ENCODE data around the gene P2RX6. TPM values are rescaled to one million over a fixed set of nuclear protein-coding genes. Genes with fewer than 3 reads are reported as not detected.
"Not testable (repeated sequence)": the region's sequence is repeated elsewhere in the genome, so short reads cannot be mapped to it uniquely, and the experiment has no call there.

P2RX6 gene
- total RNA-seq, 1 donor from 2014 or later: not detected

DNA sequence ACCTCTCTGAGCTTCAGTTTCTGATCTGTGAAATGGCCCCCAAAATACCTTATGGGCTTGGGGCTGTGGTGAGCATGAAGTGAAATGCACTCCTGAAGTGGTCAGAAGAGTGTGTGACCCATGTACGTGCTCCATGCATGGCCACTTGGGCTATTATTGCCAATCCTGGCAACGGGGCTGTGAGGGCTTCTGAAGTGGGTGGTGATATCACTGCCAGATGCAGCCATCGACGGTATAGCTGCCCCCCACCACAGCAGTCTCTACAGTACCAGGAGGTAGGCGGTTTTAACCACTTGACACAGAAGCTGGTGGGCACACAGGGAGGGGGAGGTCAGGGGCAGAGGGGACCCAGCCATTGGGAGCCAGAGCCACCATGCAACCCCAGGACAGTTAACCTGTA is 33.5 kb downstream of the P2RX6 start:
- H3K9me3 Mint-ChIP-seq; H3K27ac Mint-ChIP-seq; DNase-seq; H3K4me3 Mint-ChIP-seq; H3K36me3 Mint-ChIP-seq (ENCODE audit: low read depth); intact Hi-C loops (cut with micrococcal nuclease): not testable (repeated sequence)
- peaks cover 20% of the 10 kb centered on the region for H3K27me3 Mint-ChIP-seq
- peaks cover 24% of the 10 kb centered on the region for H3K4me1 Mint-ChIP-seq

DNA sequence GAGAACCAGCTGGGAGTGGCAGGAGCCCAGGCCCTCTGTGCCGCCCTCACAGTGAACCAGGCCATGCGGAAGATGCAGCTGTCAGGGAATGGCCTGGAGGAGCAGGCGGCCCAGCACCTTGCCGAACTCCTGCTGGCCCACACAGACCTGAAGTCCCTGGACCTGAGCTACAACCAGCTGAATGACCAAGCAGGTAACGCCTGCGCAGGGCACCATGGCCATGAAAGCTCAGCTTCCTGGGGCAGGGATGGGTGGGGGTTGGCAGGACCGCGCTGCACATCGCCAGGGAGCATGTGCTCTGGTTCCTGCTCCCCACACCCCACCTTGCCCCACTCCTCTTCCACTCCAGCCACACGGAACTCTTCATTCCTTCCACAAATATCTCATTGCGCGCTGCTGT is 34.0 kb downstream of the P2RX6 start:
- Mint-ChIP-seq H3K27me3 (peaks cover 19% of the 10 kb centered on the region), H3K4me1 (peaks cover 20% of the 10 kb centered on the region)
- H3K4me3 Mint-ChIP-seq; H3K36me3 Mint-ChIP-seq (ENCODE audit: low read depth); H3K9me3 Mint-ChIP-seq; DNase-seq; intact Hi-C loops (cut with micrococcal nuclease); H3K27ac Mint-ChIP-seq: not testable (repeated sequence)

DNA sequence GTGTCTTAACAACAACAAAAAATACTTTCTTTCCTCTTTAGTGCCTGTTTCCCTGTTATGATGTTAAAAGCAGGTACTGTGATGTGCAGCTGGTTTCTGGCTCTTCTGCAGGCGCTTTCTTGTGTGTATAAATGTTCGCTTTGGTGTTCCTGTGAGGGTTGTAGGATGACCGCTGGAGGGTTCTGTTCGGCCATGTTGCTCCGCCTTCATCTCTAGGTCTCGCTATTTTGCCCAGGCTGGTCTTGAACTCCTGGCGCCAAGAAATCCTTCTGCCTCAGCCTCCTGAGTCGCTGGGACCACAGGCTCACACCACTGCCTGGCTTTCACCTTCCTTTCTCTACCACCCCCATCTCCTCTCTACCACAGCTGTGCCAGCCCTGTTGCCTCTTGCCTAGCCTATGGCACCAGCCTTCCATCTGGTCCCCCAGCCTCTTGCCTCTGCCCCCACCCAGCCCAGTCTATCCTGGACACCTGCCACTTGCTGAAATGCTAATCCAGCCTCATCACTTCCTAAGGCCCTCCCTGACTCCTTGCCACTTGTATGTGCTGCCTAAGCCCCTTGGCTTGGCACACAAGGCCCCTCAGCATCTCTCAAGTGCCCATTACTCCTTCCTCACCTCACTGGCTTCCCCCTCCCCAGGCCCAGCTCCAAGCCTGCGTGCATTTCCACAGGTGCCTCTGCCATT is 36.3 kb downstream of the P2RX6 start:
- Mint-ChIP-seq H3K4me1 (peaks cover 16% of the 10 kb centered on the region), H3K27me3 (peaks cover under 1% of the 10 kb centered on the region), H3K27ac (peak overlapping the region; percentile 4), H3K4me3 (no peak overlapping the region), H3K9me3 (no peaks in the 10 kb centered on the region), H3K36me3 (ENCODE audit: low read depth) (no peaks in the 10 kb centered on the region)
- no peak for DNase-seq
- intact Hi-C loops (cut with micrococcal nuclease): no loop called here

DNA sequence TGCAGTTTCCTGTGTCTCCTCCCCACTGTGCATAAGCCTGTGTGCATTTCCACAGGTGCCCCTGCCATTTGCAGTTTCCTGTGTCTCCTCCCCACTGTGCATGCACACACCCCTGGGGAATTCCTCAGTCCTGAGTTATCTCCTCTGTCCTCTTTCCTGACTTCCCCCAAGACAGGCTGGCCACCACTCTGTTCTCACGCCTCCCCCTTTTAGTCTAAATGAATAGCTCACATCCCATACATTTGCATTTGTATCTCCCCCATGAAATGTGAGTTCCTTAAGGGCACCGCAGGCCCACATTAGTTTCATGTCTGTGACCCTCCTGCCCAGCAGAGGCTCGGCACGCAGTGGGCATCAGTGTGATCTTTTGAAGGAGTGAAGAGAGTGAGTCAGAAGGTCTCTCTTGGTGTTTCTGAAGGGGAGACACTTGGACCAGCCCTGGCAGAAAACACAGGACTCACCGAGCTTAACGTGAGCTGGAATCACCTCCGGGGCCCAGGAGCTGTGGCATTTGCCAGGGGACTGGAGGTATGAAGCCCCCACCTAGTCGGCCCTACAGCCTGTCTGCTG is 37.0 kb downstream of the P2RX6 start:
- peaks cover 5% of the 10 kb centered on the region for H3K27me3 Mint-ChIP-seq
- H3K4me1 Mint-ChIP-seq: peaks cover 21% of the 10 kb centered on the region
- no peak for DNase-seq
- intact Hi-C loops (cut with micrococcal nuclease): no loop called here
- no peak overlapping the region for H3K4me3 Mint-ChIP-seq
- H3K27ac Mint-ChIP-seq: peak overlapping the region; percentile 4
- no peaks in the 10 kb centered on the region for H3K9me3 Mint-ChIP-seq
- H3K36me3 Mint-ChIP-seq (ENCODE audit: low read depth): no peaks in the 10 kb centered on the region

DNA sequence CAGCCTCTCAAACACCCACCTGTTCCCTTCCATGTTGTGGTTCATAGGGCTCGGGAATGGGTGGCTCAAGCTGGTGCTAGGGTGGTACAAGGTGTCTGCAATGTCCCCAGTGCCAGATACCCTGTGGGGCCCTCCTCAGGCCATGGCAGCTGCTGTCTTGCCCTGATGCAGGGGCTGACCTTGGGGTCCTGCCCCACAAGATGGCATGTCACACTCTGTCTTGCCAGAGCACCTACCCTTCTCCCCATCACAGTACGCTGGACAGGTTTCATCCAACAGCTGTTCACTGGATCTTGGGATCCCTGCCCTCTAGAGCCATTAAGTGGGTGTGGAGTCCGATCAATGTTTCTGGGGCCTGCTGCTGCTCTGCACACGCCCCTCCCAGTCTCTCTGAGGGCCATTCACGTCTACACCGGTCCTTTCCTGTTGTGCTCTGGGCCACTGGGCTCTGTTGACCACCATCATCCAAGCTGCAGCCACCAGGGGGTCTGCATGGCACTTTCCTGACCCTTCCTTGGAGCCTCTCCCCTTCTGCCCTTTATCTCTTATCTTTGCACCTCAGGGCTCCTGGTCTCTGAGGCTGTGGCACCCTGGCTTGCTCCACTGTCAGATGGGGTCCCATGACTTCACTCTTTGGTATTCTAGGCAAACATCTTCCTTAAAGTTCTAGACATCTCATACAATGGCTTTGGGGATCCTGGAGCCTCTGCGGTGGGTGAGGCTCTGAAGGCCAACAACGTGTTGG is 37.9 kb downstream of the P2RX6 start:
- no peak overlapping the region for H3K27ac Mint-ChIP-seq
- no peaks in the 10 kb centered on the region for H3K36me3 Mint-ChIP-seq (ENCODE audit: low read depth)
- intact Hi-C loops (cut with micrococcal nuclease): no loop called here
- H3K27me3 Mint-ChIP-seq: peaks cover 5% of the 10 kb centered on the region
- peaks cover 22% of the 10 kb centered on the region for H3K4me1 Mint-ChIP-seq
- DNase-seq: no peak
- H3K4me3 Mint-ChIP-seq: no peak overlapping the region
- no peaks in the 10 kb centered on the region for H3K9me3 Mint-ChIP-seq

DNA sequence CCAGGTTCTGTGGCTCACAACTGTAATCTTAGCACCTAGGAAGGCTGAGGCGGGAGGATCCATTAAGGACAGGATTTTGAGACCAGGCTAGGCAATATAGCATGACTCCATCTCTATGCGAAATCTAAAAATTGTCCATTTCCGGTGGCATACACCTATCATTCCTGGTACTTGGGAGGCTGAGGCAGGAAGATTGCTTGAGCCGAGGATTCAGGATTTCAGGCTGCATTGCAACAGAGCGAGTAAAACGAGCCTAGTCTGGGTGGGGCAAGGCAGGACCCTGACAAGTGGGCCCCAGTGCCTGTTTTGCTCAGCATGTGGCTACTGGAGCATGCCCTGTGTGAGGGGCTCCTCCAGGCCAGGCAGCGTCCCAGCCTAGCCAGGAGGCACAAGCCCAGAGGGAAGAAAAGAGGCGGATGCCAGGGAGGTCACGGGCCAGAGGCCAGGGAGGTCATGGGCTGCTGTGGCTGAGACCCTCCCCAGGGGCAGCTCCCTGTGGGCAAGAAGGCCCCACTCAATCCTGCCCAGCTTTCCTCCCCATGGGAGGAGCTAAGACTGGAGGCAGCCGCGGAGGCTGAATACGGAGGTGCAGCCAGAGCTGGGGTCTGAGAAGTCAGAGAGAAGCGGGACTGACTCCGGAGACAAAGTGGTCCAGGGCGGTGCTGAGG is 39.2 kb downstream of the P2RX6 start:
- intact Hi-C loops (cut with micrococcal nuclease): no loop called here
- no peaks in the 10 kb centered on the region for H3K36me3 Mint-ChIP-seq (ENCODE audit: low read depth)
- no peak overlapping the region for H3K27ac Mint-ChIP-seq
- H3K27me3 Mint-ChIP-seq: peaks cover 5% of the 10 kb centered on the region
- H3K4me3 Mint-ChIP-seq: no peak overlapping the region
- DNase-seq: no peak
- H3K9me3 Mint-ChIP-seq: no peaks in the 10 kb centered on the region
- peaks cover 22% of the 10 kb centered on the region for H3K4me1 Mint-ChIP-seq

DNA sequence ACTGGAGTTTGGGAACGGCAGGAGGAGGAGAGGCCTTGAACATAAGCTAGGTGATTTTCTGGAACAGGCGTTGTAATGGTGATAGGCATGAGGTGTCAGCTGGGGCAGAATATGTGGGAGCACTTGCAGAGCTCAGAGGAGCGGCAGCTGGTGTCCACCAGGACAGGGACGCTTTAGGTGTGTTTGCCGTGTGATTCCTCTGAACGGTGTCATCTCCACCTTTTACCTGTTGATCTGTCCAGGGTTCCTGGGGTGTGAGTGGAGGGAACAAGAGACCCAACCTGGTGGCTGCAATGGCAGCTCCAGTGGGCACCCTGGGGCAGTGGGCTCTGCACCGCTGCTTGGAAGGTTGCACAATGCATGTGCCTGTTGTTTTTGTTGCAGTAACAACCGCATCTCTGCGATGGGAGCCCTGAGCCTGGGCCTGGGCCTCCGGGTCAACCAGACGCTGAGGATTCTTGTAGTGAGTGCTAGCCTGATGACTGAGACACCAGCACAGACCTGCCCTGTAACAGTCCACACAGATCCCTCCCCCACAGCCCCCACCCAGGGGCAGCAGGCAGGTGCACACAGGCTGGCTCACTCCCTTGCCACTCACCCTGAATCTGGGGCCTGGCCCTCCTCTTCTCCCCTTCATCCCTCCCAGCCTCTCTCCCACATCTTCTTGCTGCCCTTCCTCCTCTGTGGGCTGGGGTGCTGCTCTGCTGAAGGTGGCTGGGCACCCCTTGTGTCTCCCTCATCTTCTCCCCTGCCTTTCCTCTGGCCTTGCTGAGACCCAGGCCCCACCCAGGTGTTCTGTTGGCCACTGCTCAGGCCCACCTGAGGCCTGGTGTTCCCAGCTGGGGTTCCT is 40.0 kb downstream of the P2RX6 start:
- Mint-ChIP-seq H3K4me1 (peaks cover 22% of the 10 kb centered on the region), H3K36me3 (ENCODE audit: low read depth) (no peaks in the 10 kb centered on the region), H3K27ac (no peak overlapping the region), H3K4me3 (no peak overlapping the region), H3K9me3 (no peaks in the 10 kb centered on the region), H3K27me3 (peaks cover 5% of the 10 kb centered on the region)
- intact Hi-C loops (cut with micrococcal nuclease): no loop called here
- no peak for DNase-seq

DNA sequence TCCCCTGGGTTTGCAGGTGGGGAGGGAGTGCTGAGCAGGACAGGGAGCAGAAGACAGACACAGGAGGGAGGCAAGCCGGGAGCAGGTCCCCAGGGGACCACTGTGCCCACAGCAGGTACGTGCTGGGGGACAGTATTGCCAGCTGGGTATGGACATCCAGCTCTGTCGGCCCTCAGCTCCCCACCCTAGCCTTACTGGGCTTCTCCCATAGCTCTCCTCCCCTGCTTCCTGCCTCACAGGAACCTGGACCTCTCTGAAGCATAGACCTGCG is 40.5 kb downstream of the P2RX6 start:
- Mint-ChIP-seq H3K9me3 (no peaks in the 10 kb centered on the region), H3K27ac (no peak overlapping the region), H3K27me3 (peaks cover 5% of the 10 kb centered on the region), H3K4me3 (peak overlapping the region; percentile 52), H3K4me1 (peaks cover 22% of the 10 kb centered on the region), H3K36me3 (ENCODE audit: low read depth) (no peaks in the 10 kb centered on the region)
- intact Hi-C loops (cut with micrococcal nuclease): no loop called here
- no peak for DNase-seq

DNA sequence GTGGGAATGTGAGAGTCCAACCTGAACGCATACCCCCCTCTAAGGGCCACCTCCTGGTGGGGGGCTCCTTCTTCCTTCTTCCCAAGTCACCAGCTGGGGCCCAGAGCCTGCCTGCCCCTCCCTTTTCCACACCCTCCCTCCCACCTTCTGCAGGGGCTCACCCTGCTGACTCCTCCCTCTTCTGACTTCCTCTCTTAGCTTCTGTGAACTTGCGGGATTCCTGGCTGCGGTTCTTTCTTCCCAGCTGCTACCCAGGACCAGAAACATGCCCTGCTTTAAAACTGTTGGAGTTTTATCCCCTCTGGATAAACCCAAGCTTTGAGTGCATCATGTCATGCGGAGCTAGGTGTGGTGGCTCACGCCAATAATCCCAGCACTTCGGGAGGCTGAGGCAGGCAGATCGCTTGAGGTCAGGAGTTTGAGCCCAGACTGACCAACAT is 40.9 kb downstream of the P2RX6 start:
- peak; percentile 58 for DNase-seq
- H3K9me3 Mint-ChIP-seq: no peaks in the 10 kb centered on the region
- H3K4me1 Mint-ChIP-seq: peaks cover 22% of the 10 kb centered on the region
- no peaks in the 10 kb centered on the region for H3K36me3 Mint-ChIP-seq (ENCODE audit: low read depth)
- peaks cover 5% of the 10 kb centered on the region for H3K27me3 Mint-ChIP-seq
- peak overlapping the region; percentile 52 for H3K4me3 Mint-ChIP-seq
- H3K27ac Mint-ChIP-seq: no peak overlapping the region
- intact Hi-C loops (cut with micrococcal nuclease): no loop called here

DNA sequence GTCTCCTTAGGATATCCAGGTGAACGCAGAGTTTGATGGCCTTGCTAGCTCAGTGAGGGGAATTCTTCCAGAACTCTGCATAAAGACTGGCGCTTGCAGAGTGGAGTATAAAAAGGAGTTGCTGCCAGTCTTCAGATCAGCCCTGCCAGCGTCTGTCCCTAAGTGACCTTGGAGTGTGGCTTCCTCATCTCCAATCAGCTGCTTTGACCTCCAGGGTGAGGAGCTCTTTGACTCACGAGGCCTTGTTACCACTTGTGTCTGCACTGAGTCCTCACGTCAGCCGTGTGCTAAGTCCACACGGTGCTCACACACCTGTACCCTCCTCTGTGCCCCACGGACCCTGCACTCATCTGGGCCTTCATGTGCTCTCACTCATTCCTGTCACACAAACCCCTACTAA is 45.4 kb downstream of the P2RX6 start:
- H3K27me3 Mint-ChIP-seq; intact Hi-C loops (cut with micrococcal nuclease); H3K27ac Mint-ChIP-seq; H3K9me3 Mint-ChIP-seq; H3K36me3 Mint-ChIP-seq (ENCODE audit: low read depth); H3K4me3 Mint-ChIP-seq; DNase-seq: not testable (repeated sequence)
- peaks cover 12% of the 10 kb centered on the region for H3K4me1 Mint-ChIP-seq

DNA sequence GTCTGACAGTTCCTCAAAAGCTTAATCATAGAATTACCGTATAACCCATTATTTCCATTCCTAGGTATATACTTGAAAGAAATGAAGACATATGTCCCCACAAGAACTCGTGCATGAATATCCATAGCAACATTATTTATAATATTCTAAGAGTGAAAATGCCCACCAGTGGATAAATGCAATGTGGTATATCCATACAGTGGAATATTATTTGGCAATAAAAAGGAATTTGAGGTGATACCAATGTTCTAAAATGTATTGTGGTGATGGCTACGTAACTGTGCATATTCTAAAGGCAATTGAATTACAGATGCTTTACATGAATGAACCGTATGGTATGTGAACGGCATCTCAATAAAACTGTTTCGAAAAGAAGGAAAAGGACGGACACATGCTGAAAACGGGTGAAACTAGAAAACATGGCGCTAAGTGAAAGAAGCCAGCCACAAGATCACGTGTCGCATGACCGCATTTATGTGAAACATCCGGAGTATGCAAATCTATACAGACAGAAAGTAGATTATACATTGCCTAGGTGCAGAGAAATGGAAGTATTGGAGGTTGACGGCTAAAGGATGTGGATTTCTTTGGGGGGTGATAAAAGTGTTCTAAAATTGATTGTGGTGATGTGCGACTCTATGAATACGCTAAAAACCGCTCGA is 46.8 kb downstream of the P2RX6 start:
- intact Hi-C loops (cut with micrococcal nuclease); DNase-seq; H3K27me3 Mint-ChIP-seq; H3K4me3 Mint-ChIP-seq; H3K27ac Mint-ChIP-seq; H3K36me3 Mint-ChIP-seq (ENCODE audit: low read depth); H3K4me1 Mint-ChIP-seq; H3K9me3 Mint-ChIP-seq: not testable (repeated sequence)

DNA sequence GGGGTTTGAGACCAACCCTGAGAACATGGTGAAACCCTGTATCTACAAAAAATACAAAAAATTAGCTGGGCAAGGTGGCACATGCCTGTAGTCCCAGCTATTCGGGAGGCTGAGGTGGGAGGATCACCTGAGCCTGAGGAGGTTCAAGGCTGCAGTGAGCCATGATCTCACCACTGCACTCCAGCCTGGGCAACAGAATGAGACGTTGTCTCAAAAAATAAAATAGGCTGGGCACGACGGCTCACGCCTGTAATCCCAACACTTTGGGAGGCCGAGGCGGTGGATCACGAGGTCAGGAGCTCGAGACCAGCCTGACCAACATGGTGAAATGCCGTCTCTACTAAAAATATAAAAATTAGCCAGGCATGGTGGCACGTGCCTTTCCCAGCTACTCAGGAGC is 49.5 kb downstream of the P2RX6 start:
- intact Hi-C loops (cut with micrococcal nuclease); H3K27me3 Mint-ChIP-seq; H3K27ac Mint-ChIP-seq; H3K4me1 Mint-ChIP-seq; H3K36me3 Mint-ChIP-seq (ENCODE audit: low read depth); DNase-seq; H3K9me3 Mint-ChIP-seq; H3K4me3 Mint-ChIP-seq: not testable (repeated sequence)

Data from activated CD4-positive, alpha-beta T cell treated with anti-CD3 and anti-CD28 coated beads, Interleukin-2, amount 10 ng/mL, durations not matched to agents 24 days and 14 days (primary cell).